NCI-H510A (cell line): ENCODE results near the gene ITGA2B.
A peak's percentile ranks its signal among the peaks of the same experiment; 100 is the strongest.
"Not testable (repeated sequence)": the region's sequence is repeated elsewhere in the genome, so short reads cannot be mapped to it uniquely, and the experiment has no call there.

Experiments
- DNase-seq: peaks from one replicate; lab custom pipeline; 2025; lab: John Stamatoyannopoulos, UW

ITGA2B gene

GRCh38 chr17:44390250-44390870 is 911 bp upstream of the ITGA2B start:
- no peak for DNase-seq

- no peak for DNase-seq
Measured at GRCh38 chr17:44389723-44390202, 314 bp upstream of the ITGA2B start.

DNA sequence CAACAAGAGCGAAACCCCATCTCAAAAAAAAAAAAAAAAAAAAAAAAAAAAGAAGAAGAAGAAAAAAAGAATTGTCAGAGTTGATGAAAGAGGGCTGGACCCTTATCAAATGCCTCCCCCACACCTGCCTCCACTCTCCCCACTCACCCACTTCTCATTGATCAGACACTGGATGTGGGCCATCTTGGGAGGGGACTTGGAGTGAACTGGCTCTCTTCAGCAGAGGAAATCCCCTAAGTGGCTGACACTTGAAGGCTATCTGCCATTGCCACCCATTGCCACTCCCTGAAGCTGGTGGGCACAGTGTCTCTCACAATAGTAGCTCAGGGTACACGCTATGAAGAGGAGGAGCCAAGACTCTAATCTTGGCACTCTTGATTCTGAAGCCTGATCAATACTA is 1.6 kb downstream of the ITGA2B start:
- DNase-seq = no peak

DNA sequence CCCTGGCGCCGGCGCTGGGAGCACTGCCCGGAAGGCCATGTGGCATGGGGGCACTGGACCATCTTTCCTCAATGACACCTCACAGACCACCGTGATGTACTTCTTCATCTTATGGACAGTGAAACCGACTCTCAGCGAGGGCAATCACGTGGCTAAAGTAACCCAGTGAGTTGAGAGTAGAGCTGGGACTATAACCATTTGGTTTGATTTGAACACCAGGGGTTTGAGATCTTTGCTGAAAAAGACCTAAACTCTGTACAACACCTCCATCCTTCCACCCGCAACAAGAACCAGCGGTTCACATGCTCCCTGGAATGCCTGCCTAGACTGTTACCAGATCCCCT is 3.3 kb downstream of the ITGA2B start:
- DNase-seq = no peak

DNA sequence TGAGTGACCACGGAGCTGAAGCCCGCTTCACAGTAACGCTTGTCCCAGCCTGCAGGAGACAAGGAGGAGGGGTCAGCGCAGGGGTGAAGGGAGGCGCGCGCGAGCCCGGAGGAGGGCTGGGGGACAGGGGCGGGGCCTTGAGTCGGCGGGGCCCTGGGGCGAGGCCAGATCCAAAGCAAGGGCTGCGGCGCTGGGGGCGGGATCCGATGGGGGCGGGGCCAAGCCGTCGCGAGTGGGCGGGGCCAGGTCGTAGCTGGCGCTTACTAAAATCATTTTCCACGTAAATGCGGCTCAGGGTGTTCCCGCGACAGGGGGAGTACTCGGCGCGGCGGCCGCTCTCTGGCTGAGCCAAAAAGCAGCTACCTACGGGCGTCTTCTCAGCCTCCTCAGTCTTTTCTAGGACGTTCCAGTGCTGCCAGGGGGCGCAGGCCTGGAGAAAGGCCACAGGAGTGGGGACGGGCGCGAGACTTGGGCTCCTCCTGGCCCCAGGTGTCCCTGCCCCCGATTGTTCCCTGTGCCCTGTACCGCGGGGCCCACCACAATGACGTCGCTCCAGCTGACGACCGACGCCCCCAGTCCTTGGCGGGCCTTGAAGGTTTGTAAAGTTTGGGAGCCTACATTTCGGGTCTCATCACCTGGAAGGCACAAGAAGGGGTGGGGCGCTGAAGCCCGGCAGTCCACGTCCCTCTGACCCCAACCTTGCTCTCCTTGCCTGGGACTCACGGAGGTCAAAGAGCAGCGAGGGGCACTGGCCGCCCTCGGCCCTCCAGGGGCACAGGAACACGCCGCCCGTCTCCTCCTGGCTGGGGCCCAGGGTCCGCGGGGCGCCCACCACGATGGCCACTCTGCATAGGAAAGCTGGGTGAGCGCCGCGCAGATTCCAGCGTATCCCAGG is 3.9 kb downstream of the ITGA2B start:
- peak; percentile 75 for DNase-seq

DNA sequence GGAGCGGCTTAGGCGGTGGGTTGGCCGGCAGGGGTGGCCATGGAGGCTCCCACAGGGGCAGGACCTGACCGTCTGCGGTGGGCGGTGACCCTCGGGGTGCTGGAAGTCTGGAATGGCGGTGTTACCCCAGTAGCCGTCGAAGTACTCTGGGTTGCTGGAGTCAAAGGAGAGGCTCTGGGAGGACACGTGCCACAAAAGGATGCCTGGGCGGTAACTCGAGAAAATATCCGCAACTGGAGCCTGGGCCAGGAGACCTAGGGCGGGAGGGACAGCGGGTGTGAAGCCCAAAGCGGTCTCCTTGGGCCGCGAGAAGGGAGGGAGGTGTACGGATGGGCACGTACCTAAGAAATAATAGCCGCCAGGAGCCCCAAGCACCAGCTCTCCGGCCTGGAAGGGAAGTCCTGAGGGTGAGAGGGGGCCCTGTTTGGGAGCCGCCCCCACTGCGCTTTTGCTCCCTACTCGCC is 4.6 kb downstream of the ITGA2B start:
- no peak for DNase-seq

DNA sequence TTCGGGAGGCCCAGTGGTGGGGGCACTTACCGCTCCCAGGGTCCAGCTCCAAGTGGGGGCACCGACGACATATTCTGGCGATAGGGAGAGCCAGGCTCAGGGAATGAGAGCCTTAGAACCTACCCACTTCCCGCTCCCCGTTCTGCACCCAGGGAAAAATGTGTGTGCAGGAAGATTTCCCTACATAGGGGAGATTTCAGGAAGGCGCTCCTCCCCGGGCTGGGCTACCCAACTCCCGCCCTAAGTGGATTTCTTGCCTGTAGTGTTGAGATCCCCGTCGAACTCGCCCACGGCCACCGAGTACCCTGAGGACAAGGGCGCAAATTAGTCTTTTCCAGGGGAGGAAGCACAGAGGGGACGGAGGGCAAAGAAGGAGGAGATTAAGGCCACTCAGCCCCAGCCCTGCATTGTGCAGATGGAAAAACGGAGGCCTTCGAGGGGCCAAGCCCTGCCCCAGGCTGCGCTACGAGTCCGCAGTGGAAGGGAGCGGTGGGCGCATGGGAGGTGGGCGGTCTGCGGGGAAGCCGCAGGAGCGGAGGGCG is 5.1 kb downstream of the ITGA2B start:
- no peak for DNase-seq

DNA sequence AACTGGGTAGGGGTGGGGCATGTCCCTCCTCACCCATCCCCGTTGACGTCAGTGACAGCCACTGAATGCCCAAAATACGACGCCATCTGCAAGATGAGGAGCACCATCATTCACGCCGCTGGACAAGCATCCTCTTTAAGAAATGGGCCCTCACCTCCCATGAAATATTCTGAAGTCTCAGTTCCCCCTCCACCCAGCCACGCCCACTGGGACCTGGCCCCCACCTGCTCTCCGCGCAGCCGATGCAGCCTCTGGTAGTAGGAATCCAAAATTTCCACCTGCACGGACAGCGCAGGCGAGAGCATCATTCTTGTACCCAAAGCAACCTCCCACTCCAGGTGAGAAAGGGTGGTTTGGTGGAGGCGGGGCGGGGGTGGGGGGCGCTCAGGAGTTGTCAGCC is 5.6 kb downstream of the ITGA2B start:
- no peak for DNase-seq

DNA sequence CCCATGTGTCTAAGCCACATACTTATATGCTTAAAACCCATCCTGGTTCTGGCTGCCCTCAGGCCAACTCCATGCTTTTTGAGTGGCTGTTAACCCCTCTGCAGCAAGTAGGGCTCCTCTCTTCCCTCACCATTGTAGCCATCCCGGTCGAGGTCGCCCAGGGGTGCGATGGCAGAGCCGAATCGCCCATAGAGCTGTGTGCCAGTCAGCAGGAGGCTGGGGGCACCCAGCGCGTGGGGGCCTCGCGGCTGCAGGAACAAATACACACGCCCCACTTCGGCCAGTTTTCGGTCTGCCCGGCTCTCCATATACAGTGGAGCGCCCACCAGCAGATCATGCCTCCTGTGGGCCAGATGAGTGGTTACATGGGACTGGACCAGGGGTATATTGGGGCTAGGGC is 6.1 kb downstream of the ITGA2B start:
- DNase-seq = no peak

DNA sequence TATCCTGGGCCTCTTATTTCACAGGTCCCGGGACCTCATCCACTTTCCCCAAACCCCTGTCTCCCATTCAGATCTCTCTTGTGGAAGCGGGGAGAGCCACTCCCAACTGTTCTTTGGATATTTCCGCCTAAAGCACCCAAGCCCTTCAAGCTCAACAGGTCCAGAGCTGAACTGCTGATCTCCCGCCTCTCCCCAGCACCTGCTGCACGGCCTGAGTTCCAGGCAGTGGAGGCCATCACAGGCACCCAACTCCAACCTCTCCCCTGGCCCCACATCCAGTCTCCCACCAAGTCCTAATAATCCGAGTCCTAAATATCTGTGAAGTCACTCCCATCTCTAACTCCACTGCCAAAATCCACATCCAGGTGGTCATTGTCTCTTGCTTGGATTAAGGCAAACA is 6.5 kb downstream of the ITGA2B start:
- DNase-seq = no peak

DNA sequence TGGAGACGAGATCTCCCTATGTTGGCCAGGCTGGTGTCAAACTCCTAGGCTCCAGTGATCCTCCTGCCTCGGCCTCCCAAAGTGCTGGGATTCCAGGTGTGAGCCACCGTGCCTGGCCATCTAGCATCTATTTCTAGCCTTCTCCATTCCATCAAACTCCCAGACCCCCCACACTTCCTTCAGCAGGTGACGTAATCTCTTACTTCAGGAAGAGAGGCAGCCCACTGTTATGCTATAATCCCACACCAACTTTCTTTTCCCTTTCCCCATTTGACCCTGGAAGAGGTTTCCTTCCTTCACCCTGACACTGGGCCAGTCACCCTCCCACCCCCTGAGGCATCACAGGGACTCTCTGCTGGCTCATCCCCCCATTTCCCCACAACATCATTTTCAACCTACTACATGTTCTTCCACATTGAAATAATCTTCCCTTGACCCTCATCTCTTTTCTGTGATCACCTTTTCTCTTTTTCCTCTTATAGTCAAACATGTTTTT is 7.6 kb downstream of the ITGA2B start:
- no peak for DNase-seq

- DNase-seq = no peak
Measured at GRCh38 chr17:44380767-44381166, 8.7 kb downstream of the ITGA2B start.

- DNase-seq = no peak
Measured at GRCh38 chr17:44379887-44380286, 9.6 kb downstream of the ITGA2B start.

GRCh38 chr17:44378171-44378705 is 11.2 kb downstream of the ITGA2B start:
- no peak for DNase-seq

DNA sequence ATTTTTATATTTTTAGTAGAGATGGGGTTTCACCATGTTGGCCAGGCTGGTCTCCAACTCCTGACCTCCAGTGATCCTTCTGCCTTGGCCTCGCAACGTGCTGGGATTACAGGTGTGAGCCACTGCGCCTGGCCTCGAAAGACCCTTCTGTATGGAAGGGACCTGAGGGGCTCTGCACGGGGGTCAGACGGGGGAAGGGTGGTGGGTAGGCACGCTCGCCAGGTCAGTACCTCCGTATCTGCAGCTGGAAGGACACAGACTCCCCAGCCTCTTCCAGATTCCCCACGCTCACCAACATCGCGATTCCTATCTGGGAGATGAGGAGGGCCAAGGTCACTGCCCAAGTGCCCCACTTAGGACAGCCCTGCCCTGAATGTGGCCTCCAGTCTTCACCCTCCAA is 12.7 kb downstream of the ITGA2B start:
- DNase-seq = no peak

DNA sequence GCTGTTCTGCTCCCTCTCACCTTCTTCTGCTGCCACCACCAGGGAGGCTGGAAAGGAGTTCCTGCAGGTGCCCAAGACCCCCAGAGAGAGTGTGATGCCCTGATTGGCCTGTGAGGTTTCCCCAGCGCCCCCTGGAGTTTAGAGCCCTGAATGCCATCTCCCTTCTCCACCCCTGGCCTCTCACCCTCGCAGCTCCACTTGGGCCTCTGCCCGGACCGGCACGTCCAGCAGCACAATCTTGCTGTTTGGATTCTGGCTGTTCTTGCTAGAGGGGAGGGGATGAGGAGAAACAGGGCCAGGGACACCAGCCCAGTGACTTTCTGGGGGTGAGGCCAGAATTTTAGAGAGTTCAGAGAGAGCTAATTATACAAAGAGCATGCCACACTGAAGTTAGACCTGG is 13.3 kb downstream of the ITGA2B start:
- no peak for DNase-seq

GRCh38 chr17:44375196-44376017 is 14.0 kb downstream of the ITGA2B start:
- no peak for DNase-seq

DNA sequence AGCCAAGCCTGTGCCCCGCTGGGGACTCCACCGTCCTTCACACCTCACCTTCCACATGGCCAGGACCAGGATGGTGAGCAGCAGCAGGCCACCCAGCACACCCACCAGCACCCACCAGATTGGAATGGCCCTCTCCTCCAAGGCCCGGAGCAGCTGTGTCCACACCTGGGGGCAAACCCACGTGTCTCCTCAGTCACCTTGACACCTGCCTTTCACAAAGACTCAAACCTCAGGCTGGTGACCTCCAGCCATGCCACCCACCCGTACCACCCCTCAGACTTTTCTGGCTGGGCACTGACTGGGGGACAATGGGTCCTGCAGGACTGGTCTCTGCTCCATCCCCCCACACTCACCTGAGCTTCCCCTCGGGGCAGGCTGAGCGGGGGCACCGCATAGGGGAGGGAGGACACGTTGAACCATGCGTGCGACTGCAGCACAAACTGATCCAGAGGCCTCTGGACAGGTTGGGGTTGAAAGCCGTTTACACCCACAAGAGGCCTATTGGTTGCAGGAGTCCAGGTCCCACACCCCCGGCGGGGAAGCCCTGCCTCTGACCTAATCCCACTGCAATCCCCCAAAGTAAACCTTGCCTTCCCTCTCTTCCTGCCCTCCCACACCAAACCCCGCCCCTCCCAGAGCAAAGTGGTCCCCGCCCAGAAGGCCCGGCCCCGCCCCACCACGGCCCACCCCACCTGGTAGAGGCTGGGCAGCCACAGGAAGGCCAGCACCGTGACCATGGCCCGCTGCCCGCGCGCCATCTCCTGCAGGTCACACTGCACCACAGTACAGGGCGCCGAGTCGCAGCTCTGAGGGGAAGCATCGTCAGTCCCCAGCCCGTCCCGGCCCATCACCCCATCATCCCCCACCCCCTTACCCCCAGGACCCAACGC is 14.9 kb downstream of the ITGA2B start:
- no peak for DNase-seq

GRCh38 chr17:44372036-44372435 is 17.4 kb downstream of the ITGA2B start:
- no peak for DNase-seq

DNA sequence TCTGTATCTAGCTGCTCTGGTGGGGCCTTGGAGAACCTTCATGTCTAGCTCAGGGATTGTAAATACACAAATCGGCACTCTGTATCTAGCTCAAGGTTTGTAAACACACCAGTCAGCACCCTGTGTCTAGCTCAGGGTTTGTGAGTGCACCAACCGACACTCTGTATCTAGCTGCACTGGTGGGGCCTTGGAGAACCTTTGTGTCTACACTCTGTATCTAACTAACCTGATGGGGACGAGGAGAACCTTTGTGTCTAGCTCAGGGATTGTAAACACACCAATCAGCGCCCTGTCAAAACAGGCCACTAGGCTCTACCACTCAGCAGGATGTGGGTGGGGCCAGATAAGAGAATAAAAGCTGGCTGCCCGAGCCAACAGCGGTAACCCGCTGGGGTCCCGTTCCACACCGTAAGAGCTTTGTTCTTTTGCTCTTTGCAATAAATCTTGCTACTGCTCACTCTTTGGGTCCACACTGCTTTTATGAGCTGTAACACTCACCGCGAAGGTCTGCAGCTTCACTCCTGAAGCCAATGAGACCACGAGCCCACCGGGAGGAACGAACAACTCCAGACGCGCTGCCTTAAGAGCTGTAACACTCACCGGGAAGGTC is 19.9 kb downstream of the ITGA2B start:
- DNase-seq = not testable (repeated sequence)
